SK-N-MC (cell line): ENCODE measurements around the gene ERF.

ENCODE experiments used
- DNase-seq: peaks from one replicate; pipeline ENCODE4 v3.0.0-alpha.2; 2011; ENCODE audit warnings: low read depth, low spot score
- H3K27ac ChIP-seq: fragments of 200-600 bp; sonication (generic); 2 replicates; pipeline ENCODE4 v1.5.1; 2016; ENCODE audit warnings: mixed run types
- H3K36me3 ChIP-seq: fragments of 200-600 bp; sonication (generic); 2 replicates; pipeline ENCODE4 v1.6.1; 2017; ENCODE audit warnings: antibody characterized with exemption, low read length, mixed read lengths; ENCODE audit not compliant: insufficient read depth
- H3K4me3 ChIP-seq: fragments of 200-600 bp; sonication (generic); 2 replicates; pipeline ENCODE4 v1.5.1; 2016
- H3K9ac ChIP-seq: fragments of 200-600 bp; sonication (generic); 2 replicates; pipeline ENCODE4 v1.8.0; 2017; ENCODE audit warnings: mixed run types, mixed read lengths; ENCODE audit not compliant: insufficient read length
- H3K9me3 ChIP-seq: fragments of 200-600 bp; sonication (generic); 2 replicates; pipeline ENCODE4 v1.6.1; 2017; ENCODE audit warnings: low read depth, mild to moderate bottlenecking, antibody characterized with exemption, low read length, moderate library complexity, mixed read lengths
- EZH2 ChIP-seq: fragments of 200-600 bp; sonication (generic); IDR thresholded peaks from one replicate; pipeline ENCODE4 v1.6.1; 2017; ENCODE audit warnings: antibody characterized with exemption
- FOXP2 ChIP-seq: optimal IDR thresholded peaks from 2 replicates; pipeline ENCODE3; 2011; ENCODE audit warnings: mild to moderate bottlenecking, moderate library complexity; ENCODE audit not compliant: insufficient read depth; ENCODE audit errors: extremely low read length, control extremely low read depth
- POLR2AphosphoS5 ChIP-seq: IDR thresholded peaks from 2 replicates; pipeline ENCODE4 v1.6.1; 2012; ENCODE audit warnings: mild to moderate bottlenecking, low read depth, low read length, borderline replicate concordance

Gene ERF

DNA sequence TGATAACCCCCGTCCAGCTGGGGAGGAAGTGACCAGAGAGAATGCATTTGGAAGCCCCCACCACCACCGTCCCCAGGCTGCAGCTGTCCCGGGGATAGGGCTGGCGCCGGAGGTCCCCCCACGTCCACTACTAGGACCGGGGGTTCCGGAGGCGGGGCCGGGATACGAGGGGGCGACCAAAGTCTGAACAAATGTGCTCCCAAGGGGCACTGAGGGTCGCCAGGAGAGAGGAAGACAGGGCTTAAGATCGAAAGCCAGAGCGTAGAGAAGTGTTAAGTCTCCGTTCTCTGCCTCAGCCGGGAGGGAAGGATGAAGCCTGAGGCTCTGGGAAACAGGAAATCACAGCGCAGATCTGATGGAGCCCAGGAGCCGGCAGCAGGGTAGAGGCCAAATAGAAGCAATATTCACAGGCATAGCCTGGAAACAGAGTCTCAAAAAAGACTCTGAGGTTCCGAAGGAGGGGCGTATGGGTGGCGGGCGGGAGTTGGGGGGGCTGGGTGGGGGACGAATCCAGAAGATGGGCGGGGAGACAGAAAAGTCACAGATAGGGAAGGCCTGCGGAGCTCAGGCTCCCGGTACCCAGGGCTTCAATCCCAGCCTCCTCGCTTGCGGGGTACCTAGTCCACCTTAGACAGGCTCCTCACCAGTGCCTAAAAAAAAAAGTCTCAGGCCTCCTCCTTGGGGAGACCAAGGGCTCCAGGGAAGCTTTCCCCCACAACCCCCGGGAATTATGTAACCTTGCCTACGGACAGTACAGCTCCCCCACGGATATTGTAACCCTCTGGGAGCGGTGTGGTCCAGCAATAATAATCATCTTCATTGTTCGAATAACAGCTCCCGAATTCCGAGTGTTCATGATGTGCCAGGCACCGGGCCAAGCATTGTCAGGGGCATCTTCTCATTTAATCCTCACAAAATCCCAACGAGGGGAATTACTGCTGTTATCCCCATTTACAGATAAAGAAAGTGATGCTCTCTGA is 1.1 kb upstream of the ERF start:
- peak overlapping the region; percentile 98 for H3K4me3 ChIP-seq
- TF ChIP-seq POLR2AphosphoS5 (peak; percentile 76), FOXP2 (no peak)
- H3K9ac ChIP-seq, result peak overlapping the region; percentile 76
- H3K9me3 ChIP-seq, result no peaks in the 10 kb centered on the region
- H3K27ac ChIP-seq, result peak overlapping the region; percentile 95
- no peaks in the 10 kb centered on the region for H3K36me3 ChIP-seq
- peak; percentile 66 for DNase-seq

DNA sequence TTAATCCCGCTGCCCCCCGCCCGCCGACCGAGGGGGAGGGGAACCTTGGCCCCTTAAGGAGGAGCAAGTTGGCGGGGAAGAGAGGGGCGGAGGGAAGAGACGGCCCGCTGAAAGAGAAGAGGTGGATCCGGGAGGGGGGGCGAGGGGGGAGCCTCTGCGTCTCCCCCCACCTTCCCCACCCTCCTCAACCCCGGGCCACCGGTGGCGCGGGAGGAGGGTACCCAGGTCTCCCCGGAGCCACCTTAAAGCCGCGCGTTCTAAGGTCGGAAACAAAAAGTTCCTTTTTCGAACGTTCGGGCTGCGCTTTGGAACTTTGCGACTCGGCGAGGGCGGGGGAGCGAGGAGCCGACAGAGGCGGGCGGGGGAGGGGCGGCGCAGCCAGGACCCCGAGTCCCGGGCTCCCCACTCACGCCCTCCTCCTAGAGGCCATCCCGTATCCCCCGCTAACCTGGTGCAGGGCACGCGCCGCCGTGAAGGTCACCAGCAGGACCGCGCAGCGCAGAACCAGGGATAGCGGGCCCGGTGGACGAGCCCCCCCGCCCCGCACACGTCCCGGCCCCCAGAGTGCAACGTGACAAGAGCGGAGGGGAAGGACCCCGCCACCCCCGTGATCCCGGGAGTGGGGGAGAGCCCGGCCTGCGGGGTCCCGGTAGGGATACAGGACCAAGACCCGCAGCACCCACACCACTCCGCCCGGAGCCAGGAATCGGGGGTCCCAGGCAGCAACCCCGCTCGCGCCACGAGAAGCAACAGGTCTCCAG is 659 bp downstream of the ERF start:
- no peak for DNase-seq
- Histone ChIP-seq H3K9me3 (no peaks in the 10 kb centered on the region), H3K36me3 (peaks cover 14% of the 10 kb centered on the region), H3K4me3 (peak overlapping the region; percentile 98), H3K9ac (peak overlapping the region; percentile 96), H3K27ac (peak overlapping the region; percentile 91)
- TF ChIP-seq POLR2AphosphoS5, result peak; percentile 65; the same call in 1 of the 2 replicates
- no peak for TF ChIP-seq EZH2

DNA sequence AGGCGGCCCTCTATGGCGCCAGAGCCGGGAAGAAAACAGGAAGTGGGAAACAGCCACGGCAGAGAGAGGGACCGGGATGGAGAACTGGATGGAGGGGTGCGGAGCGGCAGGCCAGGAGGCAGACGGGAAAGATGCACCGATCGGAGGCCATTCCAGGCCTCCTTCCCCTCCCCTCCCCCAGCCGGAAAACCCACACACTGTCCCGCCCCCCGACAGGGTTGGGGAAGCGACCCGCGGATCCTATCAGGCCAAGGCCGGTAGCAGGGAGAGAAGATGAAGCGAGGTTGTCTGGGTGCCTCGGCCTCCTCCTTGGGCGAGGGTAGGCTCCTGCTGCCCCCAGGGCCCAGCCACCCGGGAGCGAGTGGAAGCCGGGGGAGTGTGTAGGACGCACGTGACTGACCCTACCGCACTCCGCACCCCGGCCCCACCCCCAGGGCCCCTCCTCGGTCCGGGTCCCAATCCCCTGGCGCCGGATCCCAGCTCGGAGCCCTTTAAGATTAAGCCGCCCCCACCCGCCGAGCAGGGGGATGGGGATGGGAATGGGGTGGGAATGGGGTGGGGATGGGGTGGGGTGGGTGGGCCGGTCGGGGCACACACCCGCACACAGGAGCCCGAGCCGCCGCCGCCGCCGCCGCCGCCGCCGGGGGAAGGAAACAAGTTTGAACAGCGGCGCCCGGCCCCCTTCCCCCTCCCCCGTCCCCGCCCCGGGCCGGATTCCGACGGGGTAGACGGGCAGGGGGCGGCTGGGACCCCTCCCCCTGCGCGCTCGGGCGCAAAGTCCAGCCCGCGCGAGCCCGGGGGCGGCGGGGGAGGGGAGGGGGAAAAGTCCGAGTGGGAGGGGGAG is 1.5 kb downstream of the ERF start:
- Histone ChIP-seq H3K4me3 (peak overlapping the region; percentile 98), H3K36me3 (peaks cover 18% of the 10 kb centered on the region), H3K9ac (peak overlapping the region; percentile 96), H3K9me3 (no peaks in the 10 kb centered on the region), H3K27ac (peak overlapping the region; percentile 91)
- TF ChIP-seq FOXP2 (no peak), POLR2AphosphoS5 (peak; percentile 60)
- no peak for DNase-seq

DNA sequence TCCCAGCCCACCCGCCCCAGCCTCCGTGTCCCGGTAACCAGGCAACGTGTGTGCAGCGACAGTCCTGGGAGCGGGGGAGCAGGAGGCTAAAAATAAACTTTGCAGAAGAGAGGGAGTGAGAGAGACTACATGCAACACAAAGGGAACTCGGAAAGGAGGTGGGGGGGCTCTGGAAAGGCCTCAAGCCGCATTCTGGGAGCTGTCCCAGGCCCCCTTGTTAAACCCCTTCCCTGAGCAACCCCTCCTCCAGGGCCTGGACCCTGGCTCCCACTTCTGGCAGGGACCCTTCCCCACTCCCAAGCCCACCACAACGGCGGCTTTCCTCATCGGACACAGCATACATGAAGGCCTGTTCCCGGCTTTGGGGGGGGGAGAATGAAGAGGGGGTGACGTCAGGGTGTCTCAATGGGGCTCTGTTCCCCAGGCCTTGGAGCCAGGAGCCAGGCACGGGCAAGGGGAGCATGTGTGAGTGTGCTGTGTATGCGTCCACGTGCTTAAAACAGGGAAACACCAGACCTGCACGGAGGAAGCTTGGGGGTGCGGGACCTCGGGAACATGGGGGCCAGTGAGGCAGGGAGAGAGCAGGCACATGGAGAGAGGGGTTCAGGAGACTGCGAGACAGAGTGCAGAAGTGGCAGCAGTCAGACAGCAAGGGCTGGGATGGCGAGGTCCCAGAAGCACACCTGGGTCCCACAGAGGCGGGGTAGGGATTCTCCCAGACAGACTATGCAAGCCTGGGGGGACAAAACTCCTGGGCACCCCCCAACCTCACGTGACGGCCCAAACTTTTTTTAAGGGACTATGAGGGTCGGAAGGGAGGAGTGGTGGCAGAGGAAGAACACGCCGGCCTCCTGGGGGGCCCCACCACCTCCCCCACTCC is 2.3 kb downstream of the ERF start:
- Histone ChIP-seq H3K36me3 (peaks cover 18% of the 10 kb centered on the region), H3K4me3 (peak overlapping the region; percentile 98), H3K9ac (peak overlapping the region; percentile 49), H3K9me3 (no peaks in the 10 kb centered on the region), H3K27ac (peak overlapping the region; percentile 79)
- TF ChIP-seq FOXP2 (peak; percentile 35), EZH2 (no peak), POLR2AphosphoS5 (peak; percentile 16; the same call in 1 of the 2 replicates)
- no peak for DNase-seq

DNA sequence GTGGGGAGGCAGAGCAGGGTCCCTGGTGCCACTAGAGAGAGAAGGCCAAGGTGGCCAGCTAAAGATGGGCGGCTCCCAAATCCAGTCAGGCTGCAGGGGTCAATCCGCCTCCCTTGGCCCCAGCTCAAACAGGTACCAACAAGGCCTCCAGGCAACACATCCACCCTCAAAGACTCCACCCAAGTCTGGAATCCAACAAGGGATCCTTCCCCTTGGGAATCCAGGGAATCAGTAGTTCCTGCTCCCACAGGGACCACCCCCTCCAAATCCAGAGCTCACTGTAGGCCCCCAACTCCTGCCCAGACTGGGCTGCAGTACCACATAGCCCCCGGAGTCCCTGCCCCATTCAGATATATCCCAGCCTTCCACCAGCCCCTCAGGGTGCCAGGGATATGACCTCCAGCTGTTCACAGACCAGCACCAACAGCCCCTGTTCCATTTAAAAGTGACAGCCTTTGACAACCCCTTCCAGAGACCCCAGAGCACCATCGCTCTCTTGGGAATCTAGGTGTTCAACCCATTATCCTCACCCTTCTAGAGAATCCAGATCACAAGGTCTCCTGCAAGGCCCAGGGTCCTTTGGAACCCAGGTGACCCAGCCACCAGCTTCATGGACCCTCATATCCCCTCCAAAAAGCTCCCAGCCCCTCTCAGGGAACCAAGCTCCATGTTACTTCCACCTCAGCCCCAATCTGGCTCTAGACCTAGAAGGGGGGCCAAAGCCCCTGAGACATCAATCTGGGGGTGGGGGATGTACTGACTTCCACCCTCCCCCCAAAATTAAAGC is 3.2 kb downstream of the ERF start:
- peak overlapping the region; percentile 98 for H3K4me3 ChIP-seq
- no peak for DNase-seq
- peaks cover 18% of the 10 kb centered on the region for H3K36me3 ChIP-seq
- no peaks in the 10 kb centered on the region for H3K9me3 ChIP-seq
- H3K9ac ChIP-seq, result peak overlapping the region; percentile 48
- peak overlapping the region; percentile 63 for H3K27ac ChIP-seq
- TF ChIP-seq EZH2 (no peak), FOXP2 (no peak), POLR2AphosphoS5 (no peak)

DNA sequence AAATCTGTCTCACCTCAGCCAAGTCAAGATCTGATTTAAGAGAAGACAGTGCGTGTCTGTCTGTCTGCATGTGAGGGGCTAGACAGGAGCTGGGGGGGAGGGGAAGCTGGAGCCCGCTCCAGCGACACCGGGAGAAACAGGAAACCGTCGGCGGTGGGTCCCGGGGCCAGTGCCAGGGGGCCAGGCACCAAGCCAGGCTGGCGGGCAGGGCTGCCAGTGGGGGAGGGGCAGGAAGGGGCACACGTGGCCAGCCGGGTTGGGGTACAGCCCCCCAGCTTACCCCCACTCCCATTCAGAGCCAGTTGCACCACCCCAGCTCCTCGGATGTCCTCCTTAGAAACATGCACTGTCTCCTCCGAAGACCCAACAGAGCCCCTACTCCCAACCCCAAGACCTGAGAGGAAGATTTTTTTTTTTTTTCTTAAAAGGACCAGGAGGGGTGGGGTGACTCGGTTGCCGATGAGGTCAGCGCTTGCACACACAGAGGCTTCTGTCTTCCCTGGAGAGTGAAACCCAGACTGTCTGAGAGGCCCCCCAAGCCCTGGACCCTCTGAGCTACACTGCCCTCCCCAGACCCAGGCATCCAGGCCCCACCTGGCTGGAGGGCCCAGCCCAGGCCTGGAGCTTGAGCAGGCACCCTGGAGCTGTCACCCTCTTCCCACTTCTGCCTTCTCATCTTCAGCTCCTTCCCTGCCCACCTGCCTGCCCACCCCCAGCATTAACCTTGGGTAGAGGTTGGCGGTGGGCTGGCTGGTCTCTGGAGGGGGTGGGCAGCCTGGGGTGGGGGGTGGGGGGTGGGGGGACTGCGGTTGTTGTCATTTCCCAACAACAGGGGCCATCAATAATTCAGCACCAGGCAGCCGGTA is 4.0 kb downstream of the ERF start:
- peak; percentile 35; the same call in 1 of the 2 replicates for TF ChIP-seq POLR2AphosphoS5
- no peak for TF ChIP-seq EZH2
- H3K9ac ChIP-seq, result peak overlapping the region; percentile 19
- peak overlapping the region; percentile 81 for H3K27ac ChIP-seq
- H3K36me3 ChIP-seq, result peaks cover 18% of the 10 kb centered on the region
- H3K4me3 ChIP-seq, result peak overlapping the region; percentile 98
- H3K9me3 ChIP-seq, result no peaks in the 10 kb centered on the region
- DNase-seq, result no peak
